B cell (primary cell): ENCODE measurements around the gene ZFYVE19. TPM values are rescaled to one million over a fixed set of nuclear protein-coding genes. Genes with fewer than 3 reads are reported as not detected.

Experiments
- ATAC-seq: fragments of 200-7000 bp; cut with Tn5 transposase; one replicate; pipeline ENCODE4 v1.10.0; 2021; ENCODE audit warnings: low read depth, mild to moderate bottlenecking, moderate number of reproducible peaks, moderate library complexity
- CTCF ChIA-PET: fragments of 350-600 bp; sonication (Branson Sonifier 250); formaldehyde crosslinking; loops from one replicate; lab custom pipeline; 2021; ENCODE audit warnings: antibody characterized with exemption, inconsistent platforms; lab: Charles Lee
- POLR2A ChIA-PET: fragments of 350-600 bp; sonication (Branson Sonifier 250); formaldehyde crosslinking; loops from one replicate; lab custom pipeline; 2021; ENCODE audit warnings: antibody characterized with exemption; lab: Charles Lee
- DNase-seq: peaks from one replicate; pipeline ENCODE4 v3.0.0; 2013
- H2AFZ ChIP-seq: 2 replicates; pipeline ENCODE4 v1.6.1; 2012; ENCODE audit warnings: mild to moderate bottlenecking, low read depth, low read length; ENCODE audit not compliant: insufficient read depth, poor library complexity, severe bottlenecking
- H3K27ac ChIP-seq, 2 donors: 1 replicate in 1 of 2; 2 replicates in 1 of 2; pipeline ENCODE4 v1.5.1; 2012 to 2013; ENCODE audit warnings: low read length in 2 of 2, mild to moderate bottlenecking in 2 of 2, moderate library complexity in 1 of 2
- H3K27me3 ChIP-seq, 4 experiments: fragments of 200-600 bp in 1 of 4; sonication (generic) in 1 of 4; replicated peaks in 1 of 4; 1 replicate in 2 of 4; 2 replicates in 2 of 4; pipeline versions ENCODE4 v1.6.1 to v1.7.0; 2013 to 2016; ENCODE audit warnings: low read length in 3 of 4, mild to moderate bottlenecking in 2 of 4, mixed read lengths in 1 of 4, moderate library complexity in 1 of 4; ENCODE audit not compliant: insufficient read depth in 4 of 4, control insufficient read depth in 3 of 4; ENCODE audit errors: control extremely low read depth in 1 of 4
- H3K36me3 ChIP-seq, 2 experiments: replicated peaks in 1 of 2; 1 replicate in 1 of 2; 2 replicates in 1 of 2; pipeline versions ENCODE4 v1.6.1 to v1.7.1; 2013; ENCODE audit warnings: low read length in 1 of 2; ENCODE audit not compliant: insufficient read depth in 2 of 2, control insufficient read depth in 1 of 2; ENCODE audit errors: control extremely low read depth in 1 of 2, extremely low read depth in 1 of 2
- H3K4me1 ChIP-seq, 2 donors: fragments of 200-600 bp in 1 of 2; sonication (generic) in 1 of 2; 1 replicate in 1 of 2; 2 replicates in 1 of 2; pipeline versions ENCODE4 v1.5.1 to v1.6.1; 2013 to 2017; ENCODE audit warnings: low read length in 2 of 2; ENCODE audit not compliant: control insufficient read depth in 2 of 2, insufficient read depth in 2 of 2
- H3K4me2 ChIP-seq: replicated peaks from 2 replicates; pipeline ENCODE3; 2012; ENCODE audit warnings: mild to moderate bottlenecking, low read depth, low read length; ENCODE audit not compliant: poor library complexity, severe bottlenecking
- H3K4me3 ChIP-seq, 5 experiments: fragments of 200-600 bp in 1 of 5; sonication (generic) in 1 of 5; 1 replicate in 3 of 5; 2 replicates in 2 of 5; pipeline versions ENCODE4 v1.5.1 to v1.7.0; 2011 to 2016; ENCODE audit warnings: low read length in 4 of 5, mild to moderate bottlenecking in 4 of 5, low read depth in 2 of 5, control low read depth in 1 of 5, moderate library complexity in 1 of 5; ENCODE audit not compliant: insufficient read depth in 1 of 5; ENCODE audit errors: control extremely low read depth in 1 of 5, extremely low read depth in 1 of 5
- H3K79me2 ChIP-seq: fragments of 200-600 bp; sonication (generic); one replicate; pipeline ENCODE4 v1.6.0; 2016; ENCODE audit warnings: low read length; ENCODE audit not compliant: control insufficient read depth, insufficient read depth
- H3K9ac ChIP-seq: fragments of 200-600 bp; sonication (generic); 2 replicates; pipeline ENCODE4 v1.6.1; 2017; ENCODE audit warnings: mild to moderate bottlenecking, low read length, moderate library complexity
- H3K9me3 ChIP-seq, 3 donors: one replicate each; pipeline versions ENCODE4 v1.6.1 to v1.7.1; 2013; ENCODE audit warnings: low read length in 2 of 3; ENCODE audit not compliant: control insufficient read depth in 2 of 3, insufficient read depth in 1 of 3; ENCODE audit errors: control extremely low read depth in 1 of 3
- H4K20me1 ChIP-seq: 2 replicates; pipeline ENCODE4 v1.6.0; 2012; ENCODE audit warnings: mild to moderate bottlenecking, low read length; ENCODE audit not compliant: insufficient read depth, control insufficient read depth, poor library complexity, severe bottlenecking
- H3K27ac Mint-ChIP-seq: one replicate; pipeline ENCODE4 v1.8.0; 2021; ENCODE audit warnings: mixed read lengths
- H3K27me3 Mint-ChIP-seq: one replicate; pipeline ENCODE4 v1.8.0; 2021; ENCODE audit warnings: mixed read lengths
- H3K4me1 Mint-ChIP-seq: one replicate; pipeline ENCODE4 v1.8.0; 2021; ENCODE audit warnings: mixed read lengths
- H3K4me3 Mint-ChIP-seq: one replicate; pipeline ENCODE4 v1.8.0; 2021; ENCODE audit warnings: mixed read lengths
- H3K9me3 Mint-ChIP-seq: one replicate; pipeline ENCODE4 v1.8.0; 2022; ENCODE audit warnings: mixed read lengths; ENCODE audit not compliant: insufficient read depth
- CTCF ChIP-seq: fragments of 200-600 bp; IDR thresholded peaks from one replicate; pipeline ENCODE4 v1.8.0; 2022; ENCODE audit warnings: antibody characterized with exemption, mild to moderate bottlenecking
- EZH2 ChIP-seq: IDR thresholded peaks from 2 replicates; pipeline ENCODE4 v1.6.1; 2012; ENCODE audit warnings: borderline replicate concordance, low read depth, mild to moderate bottlenecking, moderate library complexity, low read length; ENCODE audit not compliant: insufficient read depth, poor library complexity, severe bottlenecking
- WGBS: methylation state at CpG from one replicate; pipeline ENCODE4 v1.1.5; 2013; ENCODE audit warnings: missing lambda C conversion rate; ENCODE audit not compliant: insufficient coverage; 5-methylcytosine and 5-hydroxymethylcytosine counted together
- intact Hi-C: fragments of 100-400 bp; cut with micrococcal nuclease; formaldehyde crosslinking; loops from one replicate; pipeline ENCODE4 v1.10.0; 2022
- polyA plus RNA-seq: library from polyadenylated mRNA; depleted of rRNA; stranded (reverse); fragments of >200 nt; gene quantifications from 2 replicates; pipeline ENCODE4 v1.2.3, GENCODE V29; 2012
- total RNA-seq, 2 donors: library from RNA; stranded (reverse); fragments of 120-200 nt in 1 of 2; gene quantifications; 1 replicate in 1 of 2; 2 replicates in 1 of 2; pipeline versions ENCODE4 v1.2.3 to v1.2.4, GENCODE V29; 2013 to 2022

Gene ZFYVE19
- total and polyA plus RNA-seq, 2 donors (not counting 1 experiment from before 2014, with no cell fraction given): 29.4 to 60.5 TPM

DNA sequence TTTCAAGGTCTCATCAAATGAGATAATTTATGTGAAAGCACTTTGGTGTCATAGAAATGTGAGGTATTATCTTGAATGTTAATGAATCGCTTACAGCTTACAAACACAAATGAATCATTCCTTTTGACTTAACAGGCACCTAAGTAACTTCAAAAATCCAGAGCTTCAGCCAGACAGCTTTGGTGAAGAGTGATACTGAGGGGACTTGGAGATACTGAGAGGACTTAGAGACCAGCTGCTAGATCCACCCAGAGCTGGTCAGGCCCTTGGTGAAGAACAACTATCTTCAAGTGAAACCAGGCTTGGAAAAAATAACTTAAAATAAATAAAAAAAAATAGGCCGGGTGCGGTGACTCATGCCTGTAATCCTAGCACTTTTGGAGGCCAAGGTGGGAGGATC is 16.2 kb upstream of the ZFYVE19 start:
- POLR2A ChIA-PET: no interaction called here
- Mint-ChIP-seq H3K27ac (no peak overlapping the region), H3K4me1 (peaks cover 16% of the 10 kb centered on the region), H3K27me3 (no peaks in the 10 kb centered on the region), H3K4me3 (no peak overlapping the region), H3K9me3 (no peaks in the 10 kb centered on the region)
- no peak overlapping the region for H3K4me2 ChIP-seq
- no CpG with 5 or more reads among the region's 3 CpGs for WGBS
- DNase-seq: no peak
- CTCF ChIA-PET: interaction anchor here (1.4 to 1.7 kb wide), 2 partner anchors 8 to 16 kb away, joined by 3 to 5 read pairs; partner anchors contain the start of gene ZFYVE19
- no peak overlapping the region for H3K4me3 ChIP-seq
- H3K79me2 ChIP-seq: peaks cover 68% of the 10 kb centered on the region
- peaks cover 2 to 15% of the 10 kb centered on the region in 2 experiments for H3K36me3 ChIP-seq
- H3K9ac ChIP-seq: no peak overlapping the region
- TF ChIP-seq CTCF (no peak), EZH2 (no peak)
- H2AFZ ChIP-seq: no peak overlapping the region
- no peaks in the 10 kb centered on the region for H3K9me3 ChIP-seq
- intact Hi-C loops: no loop called here
- peaks cover 30% of the 10 kb centered on the region for H4K20me1 ChIP-seq
- H3K27ac ChIP-seq: no peak overlapping the region
- peaks cover 8 to 11% of the 10 kb centered on the region in 2 donors for H3K4me1 ChIP-seq
- no peaks in the 10 kb centered on the region for H3K27me3 ChIP-seq
- ATAC-seq: no peak

GRCh38 chr15:40792394-40792793 is 14.5 kb upstream of the ZFYVE19 start:
- POLR2A ChIA-PET: interaction anchor here (0.6 kb wide), 1 partner anchor 15 kb away, joined by 3 read pairs; no protein-coding TSS in a partner anchor
- H3K4me3 Mint-ChIP-seq: no peak overlapping the region
- intact Hi-C loops: no loop called here
- CTCF ChIA-PET: interaction anchor here (0.7 to 0.8 kb wide), 3 partner anchors 10 to 114 kb away, joined by 3 read pairs; partner anchors contain the start of gene RAD51
- no peaks in the 10 kb centered on the region for H3K9me3 ChIP-seq
- no peak overlapping the region for H3K27ac ChIP-seq
- DNase-seq (no peak), ATAC-seq (no peak)
- H3K4me2 ChIP-seq: no peak overlapping the region
- peaks cover 4 to 6% of the 10 kb centered on the region in 2 donors for H3K4me1 ChIP-seq
- peaks cover 2 to 15% of the 10 kb centered on the region in 2 experiments for H3K36me3 ChIP-seq
- WGBS: 60% methylated on average over 1 of the region's 3 CpGs
- peaks cover 15% of the 10 kb centered on the region for H3K4me1 Mint-ChIP-seq
- H3K9ac ChIP-seq: no peak overlapping the region
- peaks cover 32% of the 10 kb centered on the region for H4K20me1 ChIP-seq
- no peaks in the 10 kb centered on the region for H3K27me3 Mint-ChIP-seq
- no peaks in the 10 kb centered on the region for H3K27me3 ChIP-seq
- TF ChIP-seq CTCF: no peak
- no peak for TF ChIP-seq EZH2
- peaks cover 77% of the 10 kb centered on the region for H3K79me2 ChIP-seq
- H3K27ac Mint-ChIP-seq: no peak overlapping the region
- no peak overlapping the region for H2AFZ ChIP-seq
- H3K9me3 Mint-ChIP-seq: no peaks in the 10 kb centered on the region
- no peak overlapping the region for H3K4me3 ChIP-seq
